Activated CD4-positive, alpha-beta memory T cell treated with anti-CD3 and anti-CD28 coated beads for 36 hours (primary cell): ENCODE results near the gene NT5C3A. TPM values are rescaled to one million over a fixed set of nuclear protein-coding genes. Genes with fewer than 3 reads are reported as not detected.

ENCODE experiments used
- CTCF ChIA-PET: fragments of 350-600 bp; sonication (Branson Sonifier 250); formaldehyde crosslinking; loops from one replicate; lab custom pipeline; 2021; ENCODE audit warnings: antibody characterized with exemption, inconsistent platforms; lab: Charles Lee
- POLR2A ChIA-PET: fragments of 350-600 bp; sonication (Branson Sonifier 250); formaldehyde crosslinking; loops from one replicate; lab custom pipeline; 2021; ENCODE audit warnings: antibody characterized with exemption; lab: Charles Lee
- DNase-seq: peaks from one replicate; pipeline ENCODE4 v3.0.0-alpha.2; 2020
- H3K27ac Mint-ChIP-seq: one replicate; pipeline ENCODE4 v1.8.0; 2021; ENCODE audit warnings: mixed read lengths
- H3K27me3 Mint-ChIP-seq: one replicate; pipeline ENCODE4 v1.8.0; 2021; ENCODE audit warnings: mixed read lengths
- H3K36me3 Mint-ChIP-seq: one replicate; pipeline ENCODE4 v1.8.0; 2021; ENCODE audit warnings: mixed read lengths
- H3K4me1 Mint-ChIP-seq: one replicate; pipeline ENCODE4 v1.8.0; 2021; ENCODE audit warnings: low read depth, mixed read lengths
- H3K4me3 Mint-ChIP-seq: one replicate; pipeline ENCODE4 v1.8.0; 2021; ENCODE audit warnings: mild to moderate bottlenecking, mixed read lengths
- H3K9me3 Mint-ChIP-seq: one replicate; pipeline ENCODE4 v1.8.0; 2021; ENCODE audit warnings: mixed read lengths
- intact Hi-C: fragments of 100-400 bp; cut with micrococcal nuclease; formaldehyde crosslinking; loops from one replicate; pipeline ENCODE4 v1.15.1; 2023
- total RNA-seq, 2 experiments: library from RNA; stranded (reverse); gene quantifications; one replicate each; pipeline ENCODE4 v1.2.3, GENCODE V29; 2021

Gene NT5C3A
- 10 to 100 TPM; 38.5 to 42.8 TPM for total RNA-seq

DNA sequence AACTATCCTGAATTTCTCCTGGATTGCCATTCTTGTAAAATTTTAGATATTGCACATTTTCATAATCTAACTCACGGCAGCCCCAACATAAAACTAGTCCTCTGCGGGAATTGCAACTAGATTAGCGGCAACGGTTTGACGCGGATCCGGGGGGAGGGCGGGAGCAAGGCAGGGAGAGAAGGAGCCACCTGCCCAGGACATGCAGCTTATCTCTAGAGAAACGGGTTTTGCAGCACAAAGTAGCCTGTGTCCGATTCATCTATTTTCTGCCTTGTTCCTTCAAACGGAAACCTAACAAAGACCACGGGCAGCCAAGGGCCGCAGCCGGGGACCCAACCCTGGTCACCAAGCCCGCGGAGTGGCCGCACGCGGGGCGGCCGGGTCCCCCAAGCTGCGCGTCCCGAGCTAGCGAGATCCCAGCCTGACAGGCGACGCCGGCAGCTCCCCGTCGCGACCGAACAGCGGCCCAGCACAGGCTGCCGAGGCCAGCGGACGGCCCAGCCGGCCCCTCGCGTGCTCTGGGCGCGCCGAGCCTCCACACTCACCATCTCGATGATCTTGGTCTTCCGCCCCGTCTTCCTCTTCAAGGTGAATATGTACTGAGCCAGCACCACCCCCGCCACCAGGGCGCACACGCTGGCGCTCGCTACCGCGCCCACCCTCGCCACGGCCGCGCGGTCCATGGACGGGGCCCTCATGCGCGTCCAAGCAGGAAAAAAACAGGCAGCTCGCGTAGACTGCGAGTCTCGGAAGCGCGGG lies at the start of gene NT5C3A:
TSS of gene NT5C3A (minus strand) at position 754 of the 759 bp plus-strand sequence. CDS start at position 683, 71 bp downstream.
- peak within 1 kb of the TSS; percentile 90 for H3K4me3 Mint-ChIP-seq
- POLR2A ChIA-PET: interaction anchor here (0.6 to 2.9 kb wide), 9 partner anchors 12 to 567 kb away, joined by 3 to 18 read pairs (median 4); partner anchors contain the start of genes AVL9, BBS9, KBTBD2 and RP9
- H3K27ac Mint-ChIP-seq: peak within 1 kb of the TSS; percentile 88
- no peaks in the 10 kb centered on the region for H3K27me3 Mint-ChIP-seq
- CTCF ChIA-PET: interaction anchor here (0.9 to 4.3 kb wide), 7 partner anchors 8 to 261 kb away, joined by 3 to 34 read pairs (median 3); partner anchors contain the start of gene RP9
- peaks cover 13% of the 10 kb centered on the region for H3K9me3 Mint-ChIP-seq
- H3K4me1 Mint-ChIP-seq: peaks cover 35% of the 10 kb centered on the region
- peak; percentile 54 for DNase-seq
- H3K36me3 Mint-ChIP-seq: peaks cover 12% of the 10 kb centered on the region
- intact Hi-C loops: loop anchor here (1.0 to 2.0 kb wide), 3 partner anchors 8 to 567 kb away; partner anchors contain the start of gene AVL9

DNA sequence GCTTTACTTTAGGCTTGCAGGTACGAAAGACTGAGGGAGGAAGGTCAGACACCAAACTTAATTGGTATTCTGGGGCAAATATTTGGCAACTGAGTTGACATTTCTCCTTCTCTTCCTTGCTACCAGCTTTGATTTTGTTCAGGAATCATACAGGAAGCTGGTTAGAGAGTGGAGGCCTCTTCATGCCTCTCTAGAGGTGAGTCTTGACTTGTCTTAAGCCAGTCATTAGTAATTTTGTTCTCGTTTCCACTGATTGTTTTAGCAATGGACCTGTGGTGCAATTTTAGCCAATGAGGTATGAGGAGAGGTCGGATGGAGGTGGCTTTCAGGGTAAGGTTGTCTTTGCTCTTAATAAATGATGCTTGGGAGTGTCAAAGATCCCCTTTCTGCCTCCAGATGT lies 49.0 kb upstream of the NT5C3A start:
- peaks cover 24% of the 10 kb centered on the region for H3K4me1 Mint-ChIP-seq
- CTCF ChIA-PET: no interaction called here

DNA sequence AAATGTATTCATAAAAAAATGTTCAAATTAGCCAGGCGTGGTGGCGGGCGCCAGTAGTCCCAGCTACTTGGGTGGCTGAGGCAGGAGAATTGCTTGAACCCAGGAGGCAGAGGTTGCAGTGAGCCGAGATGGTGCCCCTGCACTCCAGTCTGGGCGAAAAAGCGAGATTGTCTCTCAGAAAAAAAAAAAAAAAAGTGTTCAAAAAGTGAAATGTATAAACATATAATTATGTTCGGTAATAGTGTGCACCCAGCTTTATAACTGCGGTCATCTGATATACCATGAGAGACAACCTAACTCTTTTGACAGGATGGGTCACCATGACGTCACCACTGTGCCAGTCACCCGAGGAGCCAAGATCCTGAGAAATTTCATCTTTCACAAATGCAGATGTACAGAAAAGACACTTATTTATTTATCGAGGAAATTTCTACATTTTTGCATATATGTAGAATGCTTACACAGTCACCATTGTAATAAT lies 47.2 kb upstream of the NT5C3A start:
- CTCF ChIA-PET: interaction anchor here (0.6 to 3.7 kb wide), 16 partner anchors 16 to 465 kb away, joined by 3 to 56 read pairs (median 4); partner anchors contain the start of genes BBS9 and NT5C3A
- H3K27ac Mint-ChIP-seq: no peak overlapping the region
- no peak for DNase-seq
- H3K4me1 Mint-ChIP-seq: peaks cover 36% of the 10 kb centered on the region
- peaks cover 2% of the 10 kb centered on the region for H3K27me3 Mint-ChIP-seq
- POLR2A ChIA-PET: interaction anchor here (0.6 to 2.4 kb wide), 3 partner anchors 20 to 593 kb away, joined by 3 to 13 read pairs (median 3); partner anchors contain the start of genes BBS9 and NT5C3A
- H3K36me3 Mint-ChIP-seq: no peaks in the 10 kb centered on the region
- no peaks in the 10 kb centered on the region for H3K9me3 Mint-ChIP-seq
- intact Hi-C loops: loop anchor here (1.0 to 2.0 kb wide), 6 partner anchors 20 to 619 kb away; partner anchors contain the start of genes BBS9, KBTBD2 and LSM5
- peak overlapping the region; percentile 69 for H3K4me3 Mint-ChIP-seq

More for the DNA sequence above, 49.0 kb upstream of the NT5C3A start:
- no peak overlapping the region for H3K4me3 Mint-ChIP-seq
- POLR2A ChIA-PET: no interaction called here
- DNase-seq: no peak
- peaks cover 5% of the 10 kb centered on the region for H3K27me3 Mint-ChIP-seq
- no peaks in the 10 kb centered on the region for H3K9me3 Mint-ChIP-seq
- intact Hi-C loops: no loop called here
- H3K27ac Mint-ChIP-seq: no peak overlapping the region
- no peaks in the 10 kb centered on the region for H3K36me3 Mint-ChIP-seq

DNA sequence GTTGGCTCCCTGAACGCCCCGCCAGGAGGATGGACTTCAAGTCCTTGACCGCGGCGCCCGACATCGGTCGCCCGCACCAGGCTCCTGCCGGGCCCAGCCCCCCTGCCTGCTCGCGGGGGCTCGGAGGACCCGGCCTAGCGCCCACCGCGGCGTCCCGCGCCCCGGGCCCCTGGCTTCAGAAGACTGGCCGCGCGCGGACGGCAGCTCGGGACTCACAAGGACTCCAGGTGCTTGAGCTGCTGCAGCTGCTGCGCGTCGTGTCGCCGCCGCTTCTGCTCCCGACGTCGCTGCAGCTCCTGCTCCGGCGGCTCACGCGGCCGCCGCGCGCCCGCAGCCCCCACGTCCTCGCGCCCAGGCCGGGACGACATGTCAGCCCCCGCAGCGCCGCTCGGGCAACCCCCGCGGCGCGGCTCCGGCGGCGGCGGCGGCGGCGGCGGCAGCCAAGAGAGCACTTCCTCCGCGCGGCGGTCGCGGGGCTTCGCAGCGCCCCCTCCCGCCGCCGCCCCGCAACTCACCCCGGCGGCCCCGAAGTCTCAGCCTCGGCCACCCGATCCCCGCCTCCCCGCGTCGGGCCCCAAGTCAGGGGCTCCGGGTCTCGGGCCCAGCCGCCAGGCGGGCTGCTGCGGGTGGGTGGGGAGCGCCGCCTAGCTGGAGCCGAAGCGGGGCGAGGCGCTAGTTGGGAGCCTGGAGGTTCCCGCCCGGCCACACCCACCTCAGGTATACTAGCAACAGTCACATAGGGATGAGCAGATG lies 46.6 kb upstream of the NT5C3A start, which contains the start of gene RP9:
TSS of gene RP9 (minus strand) at position 400 of the 753 bp plus-strand sequence. CDS start at position 368, 32 bp downstream.
- peak; percentile 83 for DNase-seq
- H3K27me3 Mint-ChIP-seq: peaks cover 2% of the 10 kb centered on the region
- peak within 1 kb of the TSS; percentile 90 for H3K4me3 Mint-ChIP-seq
- intact Hi-C loops: loop anchor here (1.0 to 2.0 kb wide), 6 partner anchors 20 to 618 kb away; partner anchors contain the start of genes BBS9, KBTBD2 and LSM5
- no peaks in the 10 kb centered on the region for H3K9me3 Mint-ChIP-seq
- H3K36me3 Mint-ChIP-seq: no peaks in the 10 kb centered on the region
- ChIA-PET CTCF (interaction anchor here (0.6 to 3.7 kb wide), 31 partner anchors 11 to 464 kb away, joined by 3 to 56 read pairs (median 4); partner anchors contain the start of genes BBS9, KBTBD2 and NT5C3A), POLR2A (interaction anchor here (0.8 to 2.4 kb wide), 4 partner anchors 20 to 218 kb away, joined by 3 to 13 read pairs (median 5); partner anchors contain the start of genes BBS9, KBTBD2 and NT5C3A)
- H3K27ac Mint-ChIP-seq: peak within 1 kb of the TSS; percentile 40
- H3K4me1 Mint-ChIP-seq: peaks cover 36% of the 10 kb centered on the region

DNA sequence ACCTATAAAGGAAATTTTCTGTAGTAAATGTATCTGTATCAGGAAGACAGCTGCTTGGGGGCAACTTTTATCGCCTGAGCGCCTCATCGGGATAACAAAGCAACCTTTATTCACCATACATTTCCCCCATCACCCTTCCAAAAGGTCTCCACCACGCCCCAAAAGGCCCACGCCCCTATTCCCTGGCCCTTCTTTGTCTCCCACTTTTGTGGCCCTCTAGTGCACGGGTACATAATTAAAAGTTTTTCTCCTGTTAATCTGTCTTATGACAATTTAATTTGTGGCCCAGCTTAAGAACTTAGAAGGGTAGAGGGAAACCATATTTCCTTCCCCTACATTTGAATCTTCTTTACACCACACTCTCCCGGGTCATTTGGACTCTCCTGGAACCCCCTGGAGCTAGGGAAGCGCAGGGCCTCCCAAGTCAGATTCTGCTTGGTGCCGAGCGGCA lies 46.0 kb upstream of the NT5C3A start:
- peak; percentile 38 for DNase-seq
- H3K4me3 Mint-ChIP-seq: peak overlapping the region; percentile 90
- peaks cover 36% of the 10 kb centered on the region for H3K4me1 Mint-ChIP-seq
- H3K27ac Mint-ChIP-seq: peak overlapping the region; percentile 40
- CTCF ChIA-PET: interaction anchor here (0.7 to 3.7 kb wide), 31 partner anchors 9 to 612 kb away, joined by 3 to 56 read pairs (median 5); partner anchors contain the start of genes BBS9, FKBP9, KBTBD2 and NT5C3A
- POLR2A ChIA-PET: interaction anchor here (0.9 to 2.4 kb wide), 3 partner anchors 46 to 218 kb away, joined by 3 to 13 read pairs (median 7); partner anchors contain the start of genes KBTBD2 and NT5C3A
- intact Hi-C loops: loop anchor here (1.0 to 2.0 kb wide), 7 partner anchors 21 to 618 kb away; partner anchors contain the start of genes BBS9, KBTBD2 and LSM5
- H3K36me3 Mint-ChIP-seq: peaks cover 2% of the 10 kb centered on the region
- H3K27me3 Mint-ChIP-seq: peaks cover 2% of the 10 kb centered on the region
- H3K9me3 Mint-ChIP-seq: no peaks in the 10 kb centered on the region

DNA sequence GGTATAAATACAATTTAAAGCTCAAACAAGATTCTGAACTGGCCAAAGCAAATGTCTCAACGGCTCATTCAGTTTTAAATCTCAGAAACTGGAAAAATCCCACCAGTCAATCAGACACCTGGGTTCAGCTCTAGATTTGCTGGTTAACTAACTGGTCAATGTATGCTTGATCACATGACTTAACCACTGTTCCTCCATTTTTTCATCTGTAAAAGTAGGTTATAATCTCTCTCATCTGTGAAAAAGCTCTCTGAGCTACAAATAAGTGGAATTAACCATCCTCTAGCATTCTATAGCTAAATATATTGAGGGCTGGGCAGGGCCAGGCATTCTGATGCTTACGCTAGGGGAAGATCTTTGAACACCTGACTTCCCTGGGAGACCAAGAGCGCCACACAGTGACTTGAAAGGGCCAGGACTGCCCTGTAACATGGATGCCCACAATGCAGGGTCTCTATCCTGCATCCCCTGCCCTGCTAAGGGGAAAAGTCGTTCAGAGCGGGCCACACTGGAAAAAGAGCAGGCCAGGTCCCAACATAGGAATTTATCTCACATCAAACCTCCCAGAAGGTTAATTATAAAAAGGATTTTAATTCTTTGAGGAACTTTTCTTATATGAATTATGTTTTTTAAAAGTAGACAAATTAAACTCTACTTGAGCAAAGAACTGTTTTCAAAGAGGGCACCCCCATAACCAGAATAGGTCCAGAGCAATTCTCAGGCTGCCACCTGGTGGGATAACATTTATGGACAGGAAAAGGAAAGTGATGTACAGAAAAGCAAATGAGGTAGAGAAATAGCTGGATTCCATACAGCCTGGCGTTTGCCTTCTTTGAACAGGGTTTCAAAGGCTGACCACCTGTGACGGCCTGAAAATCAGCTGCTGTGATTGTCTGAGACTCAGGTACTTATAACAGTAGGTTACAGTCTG lies 44.8 kb upstream of the NT5C3A start:
- intact Hi-C loops: loop anchor here (1.0 to 2.0 kb wide), 6 partner anchors 165 to 617 kb away; partner anchors contain the start of genes KBTBD2 and LSM5
- H3K27me3 Mint-ChIP-seq: peaks cover 2% of the 10 kb centered on the region
- peak; percentile 52 for DNase-seq
- no peaks in the 10 kb centered on the region for H3K9me3 Mint-ChIP-seq
- peaks cover 11% of the 10 kb centered on the region for H3K36me3 Mint-ChIP-seq
- peak overlapping the region; percentile 90 for H3K4me3 Mint-ChIP-seq
- H3K4me1 Mint-ChIP-seq: peaks cover 36% of the 10 kb centered on the region
- ChIA-PET POLR2A (interaction anchor here (0.6 to 2.4 kb wide), 4 partner anchors 45 to 261 kb away, joined by 3 to 13 read pairs (median 5); partner anchors contain the start of genes KBTBD2 and NT5C3A), CTCF (interaction anchor here (0.6 to 3.7 kb wide), 27 partner anchors 8 to 611 kb away, joined by 3 to 56 read pairs (median 5); partner anchors contain the start of genes BBS9, FKBP9, KBTBD2 and NT5C3A)
- H3K27ac Mint-ChIP-seq: no peak overlapping the region

DNA sequence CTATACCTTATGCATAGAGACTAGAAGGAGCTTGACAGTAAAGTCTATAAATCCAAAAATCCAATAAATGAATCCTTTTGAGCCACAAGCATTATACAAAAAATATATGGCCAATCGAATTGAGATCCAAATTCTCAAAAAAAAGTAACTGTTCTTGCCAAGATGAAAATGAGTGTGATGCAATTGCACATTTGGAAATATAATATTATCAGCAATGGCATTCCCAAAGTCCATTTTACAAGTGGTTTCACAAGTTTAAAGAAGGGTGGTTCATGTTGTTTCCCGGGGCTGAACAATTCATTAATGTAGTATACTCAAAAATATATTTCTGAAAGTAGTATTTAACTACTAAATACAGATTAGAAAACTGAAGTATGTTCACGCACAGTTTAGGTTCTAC lies 39.3 kb upstream of the NT5C3A start:
- H3K27ac Mint-ChIP-seq: no peak overlapping the region
- DNase-seq: no peak
- H3K4me1 Mint-ChIP-seq: peaks cover 14% of the 10 kb centered on the region
- intact Hi-C loops: no loop called here
- CTCF ChIA-PET: no interaction called here
- no peak overlapping the region for H3K4me3 Mint-ChIP-seq
- H3K27me3 Mint-ChIP-seq: no peaks in the 10 kb centered on the region
- H3K9me3 Mint-ChIP-seq: no peaks in the 10 kb centered on the region
- peaks cover 34% of the 10 kb centered on the region for H3K36me3 Mint-ChIP-seq
- POLR2A ChIA-PET: no interaction called here

DNA sequence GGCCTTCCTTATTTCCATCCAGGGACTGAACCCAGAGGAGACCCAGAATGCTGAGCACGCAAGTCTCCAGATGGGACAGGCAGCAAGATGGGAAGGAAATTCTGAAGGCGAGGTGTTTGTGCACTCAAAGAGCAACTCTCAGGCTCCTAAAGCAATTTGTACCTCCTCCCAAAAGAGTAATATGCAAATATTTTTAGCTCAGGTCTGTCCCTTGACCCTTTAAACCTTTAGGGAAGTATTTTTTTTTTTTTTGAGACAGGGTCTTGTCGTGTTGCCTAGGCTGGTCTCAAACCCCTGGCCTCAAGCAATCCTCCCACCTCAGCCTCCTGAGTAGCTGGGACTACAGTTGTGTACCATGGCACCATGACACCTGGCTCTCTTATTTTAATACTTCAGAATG lies 38.2 kb upstream of the NT5C3A start:
- POLR2A ChIA-PET: no interaction called here
- intact Hi-C loops: no loop called here
- DNase-seq: no peak
- Mint-ChIP-seq H3K27ac (no peak overlapping the region), H3K36me3 (peaks cover 39% of the 10 kb centered on the region), H3K9me3 (no peaks in the 10 kb centered on the region), H3K4me3 (no peak overlapping the region), H3K4me1 (peaks cover 7% of the 10 kb centered on the region), H3K27me3 (no peaks in the 10 kb centered on the region)
- CTCF ChIA-PET: no interaction called here

DNA sequence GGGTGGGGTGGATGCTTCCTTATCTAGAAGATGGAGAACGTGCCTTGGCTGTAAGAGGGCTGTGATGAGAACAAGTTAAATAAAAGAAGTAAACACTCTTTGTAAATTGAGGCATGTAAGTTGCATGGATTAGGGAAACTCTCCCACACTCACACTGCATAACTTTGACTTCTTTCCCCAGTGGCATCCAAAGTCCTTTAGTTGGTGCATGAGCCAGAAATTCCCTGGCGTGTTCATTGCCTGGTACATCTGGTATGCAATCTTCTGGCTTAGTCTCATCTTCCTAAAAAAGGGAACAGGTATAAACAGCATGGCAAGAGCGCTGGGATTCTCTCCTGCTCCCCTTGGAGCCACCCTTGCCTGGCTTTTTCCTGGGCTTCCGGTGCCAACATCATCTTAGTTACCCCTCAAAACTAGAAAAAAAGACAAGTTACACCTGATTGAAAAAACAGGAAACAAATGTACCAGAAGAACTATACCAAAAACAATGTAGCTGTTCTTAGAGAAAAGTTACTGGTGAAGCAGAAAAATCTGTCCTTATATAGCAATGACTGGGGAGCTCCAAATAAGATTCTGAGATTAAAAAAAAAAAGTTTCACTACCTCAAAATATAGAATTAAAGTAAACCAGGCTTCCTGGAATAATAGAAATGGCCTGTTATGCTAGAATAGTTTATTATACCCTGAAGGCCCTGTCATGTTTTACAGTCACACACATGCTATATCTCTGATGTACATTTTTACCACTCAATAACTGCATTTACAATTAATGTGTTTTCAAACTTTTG lies 36.8 kb upstream of the NT5C3A start:
- DNase-seq: no peak
- H3K27me3 Mint-ChIP-seq: no peaks in the 10 kb centered on the region
- ChIA-PET POLR2A (no interaction called here), CTCF (interaction anchor here (1.0 to 1.3 kb wide), 2 partner anchors 9 to 252 kb away, joined by 3 to 4 read pairs; no protein-coding TSS in a partner anchor)
- H3K9me3 Mint-ChIP-seq: no peaks in the 10 kb centered on the region
- intact Hi-C loops: no loop called here
- no peak overlapping the region for H3K4me3 Mint-ChIP-seq
- no peak overlapping the region for H3K27ac Mint-ChIP-seq
- peaks cover 44% of the 10 kb centered on the region for H3K36me3 Mint-ChIP-seq
- H3K4me1 Mint-ChIP-seq: no peaks in the 10 kb centered on the region
